Gastrocnemius medialis (tissue), 4 donors: Measurements from ENCODE around the gene SORL1.

ENCODE experiments used
- POLR2A ChIP-seq, 2 donors: fragments of 450-650 bp; IDR thresholded peaks; one replicate each; pipeline ENCODE4 v1.6.1; 2017; ENCODE audit warnings: antibody characterized with exemption in 2 of 2, mild to moderate bottlenecking in 2 of 2, moderate library complexity in 2 of 2
- TF ChIP-seq, protein P1 (sequence below), 5 experiments: fragments of 450-650 bp in 3 of 5; fragments of 200-600 bp in 2 of 5; sonication (generic) in 2 of 5; IDR thresholded peaks in 4 of 5; conservative IDR thresholded peaks in 1 of 5; 1 replicate in 4 of 5; 2 replicates in 1 of 5; pipeline ENCODE4 v1.5.1; 2016 to 2019; ENCODE audit warnings: antibody characterized with exemption in 5 of 5, mild to moderate bottlenecking in 3 of 5, moderate library complexity in 3 of 5

DNA sequence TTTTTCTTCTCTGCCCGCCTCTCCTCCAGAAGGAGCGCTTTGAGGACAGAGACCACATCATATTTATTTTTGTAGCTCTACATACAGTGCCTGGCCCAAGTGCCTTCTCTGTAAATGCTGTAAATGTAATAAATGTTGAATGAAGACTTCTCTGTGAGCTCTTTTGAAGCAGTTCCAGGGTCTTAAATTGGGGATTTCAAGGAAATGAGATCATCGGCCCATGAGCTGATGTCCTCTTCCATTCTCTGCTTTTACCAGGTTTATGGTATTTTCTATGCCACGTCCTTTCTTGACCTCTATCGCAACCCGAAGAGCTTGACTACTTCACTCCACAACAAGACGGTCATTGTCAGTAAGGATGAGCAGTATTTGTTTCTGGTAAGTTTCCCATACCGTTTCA lies 166.4 kb downstream of the SORL1 start:
- TF ChIP-seq, protein P1, sequence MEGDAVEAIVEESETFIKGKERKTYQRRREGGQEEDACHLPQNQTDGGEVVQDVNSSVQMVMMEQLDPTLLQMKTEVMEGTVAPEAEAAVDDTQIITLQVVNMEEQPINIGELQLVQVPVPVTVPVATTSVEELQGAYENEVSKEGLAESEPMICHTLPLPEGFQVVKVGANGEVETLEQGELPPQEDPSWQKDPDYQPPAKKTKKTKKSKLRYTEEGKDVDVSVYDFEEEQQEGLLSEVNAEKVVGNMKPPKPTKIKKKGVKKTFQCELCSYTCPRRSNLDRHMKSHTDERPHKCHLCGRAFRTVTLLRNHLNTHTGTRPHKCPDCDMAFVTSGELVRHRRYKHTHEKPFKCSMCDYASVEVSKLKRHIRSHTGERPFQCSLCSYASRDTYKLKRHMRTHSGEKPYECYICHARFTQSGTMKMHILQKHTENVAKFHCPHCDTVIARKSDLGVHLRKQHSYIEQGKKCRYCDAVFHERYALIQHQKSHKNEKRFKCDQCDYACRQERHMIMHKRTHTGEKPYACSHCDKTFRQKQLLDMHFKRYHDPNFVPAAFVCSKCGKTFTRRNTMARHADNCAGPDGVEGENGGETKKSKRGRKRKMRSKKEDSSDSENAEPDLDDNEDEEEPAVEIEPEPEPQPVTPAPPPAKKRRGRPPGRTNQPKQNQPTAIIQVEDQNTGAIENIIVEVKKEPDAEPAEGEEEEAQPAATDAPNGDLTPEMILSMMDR (IDR thresholded peaks at IDR 0.05 in 4 of 5, conservative IDR thresholded peaks at IDR 0.05 in 1 of 5): no peak
- no peak for TF ChIP-seq POLR2A (IDR thresholded peaks at IDR 0.05)
